T-helper 2 cell treated with Interferon-gamma antibody and Interleukin-4, amounts not matched to agents 5 μg/mL and 100 μg/mL, for 36 hours (primary cell): ENCODE measurements around the gene PIK3AP1.
"Not testable (repeated sequence)": the region's sequence is repeated elsewhere in the genome, so short reads cannot be mapped to it uniquely, and the experiment has no call there.

Experiments
- DNase-seq: peaks from one replicate; pipeline ENCODE4 v3.0.0; 2021; ENCODE audit warnings: low spot score
- H3K27ac Mint-ChIP-seq: one replicate; pipeline ENCODE4 v1.8.0; 2021; ENCODE audit warnings: mild to moderate bottlenecking, mixed read lengths
- H3K27me3 Mint-ChIP-seq: one replicate; pipeline ENCODE4 v1.8.0; 2021; ENCODE audit warnings: low read depth, mixed read lengths
- H3K36me3 Mint-ChIP-seq: one replicate; pipeline ENCODE4 v1.8.0; 2021; ENCODE audit warnings: low read depth, mixed read lengths
- H3K4me1 Mint-ChIP-seq: one replicate; pipeline ENCODE4 v1.8.0; 2021; ENCODE audit warnings: low read depth, mixed read lengths
- H3K4me3 Mint-ChIP-seq: one replicate; pipeline ENCODE4 v1.8.0; 2022; ENCODE audit warnings: mild to moderate bottlenecking, moderate library complexity, mixed read lengths
- H3K9me3 Mint-ChIP-seq: one replicate; pipeline ENCODE4 v1.8.0; 2021; ENCODE audit warnings: mixed read lengths

The PIK3AP1 gene

DNA sequence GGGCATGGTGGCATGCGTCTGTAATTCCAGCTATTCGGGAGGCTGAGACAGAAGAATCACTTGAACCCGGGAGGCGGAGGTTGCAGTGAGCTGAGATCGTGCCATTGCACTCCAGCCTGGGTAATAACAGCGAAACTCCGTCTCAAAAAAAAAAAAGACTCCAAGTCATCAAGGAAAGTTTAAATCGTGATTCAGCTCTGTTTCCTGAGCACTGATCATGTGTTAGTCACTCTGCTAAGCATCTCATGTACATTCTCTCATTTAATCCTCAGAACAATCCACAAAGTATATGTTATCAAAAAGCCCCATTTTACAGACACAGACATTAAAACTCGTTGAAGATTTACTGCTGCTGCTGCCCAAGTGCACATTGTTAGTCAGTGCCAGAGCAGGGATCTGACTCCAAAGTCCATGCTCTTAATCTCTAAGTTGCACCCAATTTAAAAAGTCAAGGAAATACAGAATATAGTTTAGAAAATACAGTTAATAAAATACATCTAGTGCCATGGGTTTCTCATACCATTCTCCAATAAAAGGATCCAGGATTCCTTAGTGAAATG is 6.2 kb downstream of the PIK3AP1 start:
- Mint-ChIP-seq H3K36me3 (no peaks in the 10 kb centered on the region), H3K27me3 (peaks cover 4% of the 10 kb centered on the region), H3K4me1 (peaks cover 8% of the 10 kb centered on the region), H3K9me3 (no peaks in the 10 kb centered on the region), H3K27ac (no peak overlapping the region), H3K4me3 (no peak overlapping the region)
- no peak for DNase-seq

GRCh38 chr10:96712662-96713271 is 7.5 kb downstream of the PIK3AP1 start:
- Mint-ChIP-seq H3K4me3 (no peak overlapping the region), H3K36me3 (no peaks in the 10 kb centered on the region), H3K9me3 (no peaks in the 10 kb centered on the region), H3K27ac (no peak overlapping the region), H3K27me3 (no peaks in the 10 kb centered on the region), H3K4me1 (peaks cover 6% of the 10 kb centered on the region)
- no peak for DNase-seq

DNA sequence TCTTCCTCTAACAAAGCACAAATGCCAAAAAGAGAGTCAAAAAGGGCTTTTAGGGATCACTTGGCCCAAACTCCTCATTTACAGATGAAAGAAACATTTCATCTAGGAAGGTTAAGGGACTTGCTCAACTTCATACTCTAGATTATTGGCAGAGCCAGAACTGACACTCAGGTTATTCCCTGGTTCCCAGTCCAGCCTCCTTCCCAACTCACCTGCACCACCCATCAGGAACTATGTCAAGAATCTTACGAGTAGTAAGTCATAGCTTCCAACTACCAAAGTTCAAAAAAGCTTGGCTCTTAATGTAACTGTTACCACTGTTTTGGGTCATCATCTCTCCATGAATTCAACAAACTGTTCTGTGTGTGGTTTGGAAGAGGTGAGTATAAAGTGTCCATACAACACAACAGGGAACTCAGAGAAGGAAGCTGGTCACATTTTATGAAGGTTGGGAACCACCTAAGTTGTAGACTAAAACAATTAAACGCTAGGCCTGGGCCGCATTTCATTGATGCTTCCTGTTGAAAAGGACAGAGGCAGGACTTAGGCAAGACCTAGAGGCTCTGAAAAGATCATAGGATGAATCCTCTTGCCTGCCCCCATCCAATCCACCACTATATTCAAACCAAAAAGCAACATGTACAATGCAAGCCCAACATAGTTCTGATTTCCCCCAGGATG is 9.1 kb downstream of the PIK3AP1 start:
- Mint-ChIP-seq H3K4me1 (no peaks in the 10 kb centered on the region), H3K4me3 (no peak overlapping the region), H3K27ac (no peak overlapping the region), H3K36me3 (no peaks in the 10 kb centered on the region), H3K27me3 (no peaks in the 10 kb centered on the region), H3K9me3 (no peaks in the 10 kb centered on the region)
- DNase-seq = no peak

DNA sequence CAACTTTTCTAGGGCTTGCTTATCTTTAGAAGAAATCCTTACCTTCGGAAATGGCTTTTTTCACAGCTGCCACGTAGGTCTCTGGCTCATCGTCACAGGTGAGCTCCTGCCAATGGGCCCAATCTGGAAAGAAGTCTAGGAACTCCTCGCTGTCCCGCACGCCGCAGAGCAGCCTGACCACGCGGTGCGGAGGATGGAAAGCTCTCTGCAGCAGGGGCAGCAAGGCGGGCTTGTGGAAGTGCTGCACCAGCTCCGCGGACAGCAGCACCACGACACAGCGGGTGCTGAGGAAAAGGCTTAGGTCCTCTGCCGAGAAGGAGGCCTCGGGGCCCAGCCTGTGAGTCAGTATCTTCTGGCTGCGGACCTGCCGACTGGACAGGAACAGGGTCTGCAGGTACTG is 10.8 kb downstream of the PIK3AP1 start:
- Mint-ChIP-seq H3K27ac (no peak overlapping the region), H3K9me3 (no peaks in the 10 kb centered on the region), H3K4me3 (no peak overlapping the region), H3K27me3 (no peaks in the 10 kb centered on the region), H3K4me1 (no peaks in the 10 kb centered on the region), H3K36me3 (no peaks in the 10 kb centered on the region)
- DNase-seq = no peak

DNA sequence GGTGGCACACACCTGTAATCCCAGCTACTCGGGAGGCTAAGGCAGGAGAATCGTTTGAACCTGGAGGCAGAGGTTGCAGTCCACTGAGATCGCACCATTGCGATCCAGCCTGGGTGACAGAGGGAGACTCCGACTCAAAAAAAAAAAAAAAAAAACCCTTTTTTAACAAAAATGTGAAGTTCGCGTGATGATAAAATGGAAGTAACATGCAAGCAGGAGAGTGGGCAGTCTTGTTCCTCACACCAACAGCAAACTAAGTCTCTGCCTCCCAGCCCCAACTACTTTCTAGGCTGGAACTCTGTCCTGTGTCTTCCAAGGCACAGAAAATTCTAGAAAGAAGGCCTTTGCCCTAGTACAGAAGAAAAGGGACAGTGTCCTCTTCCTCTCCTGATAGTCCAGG is 11.3 kb downstream of the PIK3AP1 start:
- no peak for DNase-seq
- Mint-ChIP-seq H3K27me3 (no peaks in the 10 kb centered on the region), H3K4me1 (no peaks in the 10 kb centered on the region), H3K9me3 (no peaks in the 10 kb centered on the region), H3K27ac (no peak overlapping the region), H3K4me3 (no peak overlapping the region), H3K36me3 (no peaks in the 10 kb centered on the region)

GRCh38 chr10:96708456-96708855 is 11.9 kb downstream of the PIK3AP1 start:
- H3K4me1 Mint-ChIP-seq = no peaks in the 10 kb centered on the region
- H3K36me3 Mint-ChIP-seq = no peaks in the 10 kb centered on the region
- H3K9me3 Mint-ChIP-seq = no peaks in the 10 kb centered on the region
- DNase-seq = no peak
- H3K27me3 Mint-ChIP-seq = no peaks in the 10 kb centered on the region
- no peak overlapping the region for H3K27ac Mint-ChIP-seq
- no peak overlapping the region for H3K4me3 Mint-ChIP-seq

- Mint-ChIP-seq H3K9me3 (no peaks in the 10 kb centered on the region), H3K36me3 (no peaks in the 10 kb centered on the region), H3K4me3 (no peak overlapping the region), H3K27me3 (no peaks in the 10 kb centered on the region), H3K27ac (no peak overlapping the region), H3K4me1 (peaks cover 3% of the 10 kb centered on the region)
- DNase-seq = no peak
Observed at GRCh38 chr10:96706331-96706853, 13.9 kb downstream of the PIK3AP1 start.

DNA sequence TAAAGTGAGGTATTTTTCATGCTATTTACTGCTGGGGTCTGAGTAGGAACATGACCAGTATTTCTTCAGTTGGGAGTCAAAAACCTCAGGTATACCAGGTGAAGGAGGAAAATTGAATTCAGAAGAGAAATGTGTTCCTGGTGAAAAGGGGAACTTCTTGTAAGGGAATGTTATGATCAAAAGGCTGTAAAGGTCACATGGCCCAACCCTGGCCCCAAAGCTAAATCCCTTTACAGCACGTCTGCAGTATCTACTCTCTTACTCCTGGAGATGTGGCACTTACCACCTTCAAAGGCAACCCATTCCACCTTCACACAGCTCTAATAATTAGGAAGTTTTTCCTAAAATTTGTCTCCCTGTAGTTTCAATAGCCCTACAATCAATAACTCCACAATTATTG is 15.2 kb downstream of the PIK3AP1 start:
- H3K27me3 Mint-ChIP-seq = no peaks in the 10 kb centered on the region
- no peaks in the 10 kb centered on the region for H3K9me3 Mint-ChIP-seq
- peaks cover 4% of the 10 kb centered on the region for H3K4me1 Mint-ChIP-seq
- no peak overlapping the region for H3K27ac Mint-ChIP-seq
- no peaks in the 10 kb centered on the region for H3K36me3 Mint-ChIP-seq
- no peak overlapping the region for H3K4me3 Mint-ChIP-seq
- no peak for DNase-seq

- H3K9me3 Mint-ChIP-seq = no peaks in the 10 kb centered on the region
- DNase-seq = no peak
- H3K4me1 Mint-ChIP-seq = peaks cover 4% of the 10 kb centered on the region
- H3K27ac Mint-ChIP-seq = no peak overlapping the region
- no peaks in the 10 kb centered on the region for H3K27me3 Mint-ChIP-seq
- no peaks in the 10 kb centered on the region for H3K36me3 Mint-ChIP-seq
- no peak overlapping the region for H3K4me3 Mint-ChIP-seq
Observed at GRCh38 chr10:96704563-96704962, 15.8 kb downstream of the PIK3AP1 start.

GRCh38 chr10:96703358-96703757 is 17.0 kb downstream of the PIK3AP1 start:
- Mint-ChIP-seq H3K4me3 (no peak overlapping the region), H3K27me3 (no peaks in the 10 kb centered on the region), H3K9me3 (no peaks in the 10 kb centered on the region), H3K36me3 (no peaks in the 10 kb centered on the region), H3K4me1 (peaks cover 4% of the 10 kb centered on the region), H3K27ac (no peak overlapping the region)
- DNase-seq = no peak

- no peak overlapping the region for H3K27ac Mint-ChIP-seq
Observed at GRCh38 chr10:96701265-96701664, 19.0 kb downstream of the PIK3AP1 start.

DNA sequence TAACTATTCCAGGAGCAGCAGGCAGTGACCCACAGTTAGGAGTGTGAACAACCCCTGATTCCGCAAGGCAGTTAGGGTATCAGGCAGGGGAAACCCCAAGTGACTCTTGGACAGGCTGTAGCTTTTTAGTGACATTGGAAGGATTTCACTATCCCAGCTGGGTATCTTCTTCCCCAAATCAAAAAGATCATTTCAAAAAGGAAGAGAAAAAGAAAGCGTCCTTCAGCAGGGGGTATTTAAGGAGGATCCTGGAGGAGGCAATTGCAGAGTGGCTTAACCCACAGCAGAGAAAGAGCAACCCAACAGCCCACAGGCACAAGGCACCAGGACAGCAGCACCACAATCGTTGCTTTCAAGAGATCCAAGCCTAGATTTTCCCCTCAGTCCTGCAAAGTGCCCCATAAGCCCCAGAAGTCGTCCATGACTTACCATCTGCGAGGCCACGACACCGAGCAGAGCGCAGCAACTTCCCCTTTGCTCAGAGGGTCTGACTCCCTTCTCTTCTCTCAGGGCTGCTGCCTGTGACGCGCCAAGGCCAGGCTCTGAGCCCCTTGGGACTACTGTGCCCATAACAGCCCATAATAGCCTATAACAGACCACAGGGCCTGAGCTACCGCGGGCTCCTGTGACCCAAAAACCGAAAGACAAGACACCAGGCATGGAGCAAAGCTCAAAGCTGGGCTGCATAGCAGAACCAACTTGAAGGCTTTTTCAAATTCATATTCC is 19.8 kb downstream of the PIK3AP1 start:
- Mint-ChIP-seq H3K36me3 (peaks cover 2% of the 10 kb centered on the region), H3K9me3 (no peaks in the 10 kb centered on the region), H3K27me3 (no peaks in the 10 kb centered on the region), H3K4me3 (no peak overlapping the region), H3K27ac (no peak overlapping the region), H3K4me1 (peaks cover 14% of the 10 kb centered on the region)
- no peak for DNase-seq

More at GRCh38 chr10:96701265-96701664, 19.0 kb downstream of the PIK3AP1 start:
- peaks cover 2% of the 10 kb centered on the region for H3K36me3 Mint-ChIP-seq
- no peaks in the 10 kb centered on the region for H3K9me3 Mint-ChIP-seq
- H3K4me1 Mint-ChIP-seq = peaks cover 7% of the 10 kb centered on the region
- H3K4me3 Mint-ChIP-seq = no peak overlapping the region
- no peaks in the 10 kb centered on the region for H3K27me3 Mint-ChIP-seq
- no peak for DNase-seq

DNA sequence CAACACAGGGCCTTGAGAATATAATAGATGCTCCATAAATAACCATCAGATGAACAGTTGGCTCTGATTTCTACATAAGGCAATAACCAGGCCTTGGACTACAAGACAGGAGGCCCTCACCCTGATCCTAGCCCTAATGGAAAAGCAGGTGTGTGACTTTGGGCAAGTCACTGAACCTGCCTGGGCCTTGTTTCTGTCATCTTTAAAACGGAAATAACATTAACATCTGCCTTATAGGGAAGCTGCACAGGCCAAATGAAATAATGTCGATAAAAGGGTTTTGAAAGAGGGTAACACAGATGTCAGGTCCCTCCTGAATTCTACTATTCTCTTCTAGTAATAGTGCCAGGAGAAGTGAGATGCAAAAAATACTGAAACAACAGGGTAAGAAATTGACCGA is 20.7 kb downstream of the PIK3AP1 start:
- Mint-ChIP-seq H3K4me3 (no peak overlapping the region), H3K9me3 (no peaks in the 10 kb centered on the region), H3K27me3 (no peaks in the 10 kb centered on the region), H3K27ac (no peak overlapping the region), H3K4me1 (peaks cover 22% of the 10 kb centered on the region), H3K36me3 (peaks cover 2% of the 10 kb centered on the region)
- DNase-seq = no peak

DNA sequence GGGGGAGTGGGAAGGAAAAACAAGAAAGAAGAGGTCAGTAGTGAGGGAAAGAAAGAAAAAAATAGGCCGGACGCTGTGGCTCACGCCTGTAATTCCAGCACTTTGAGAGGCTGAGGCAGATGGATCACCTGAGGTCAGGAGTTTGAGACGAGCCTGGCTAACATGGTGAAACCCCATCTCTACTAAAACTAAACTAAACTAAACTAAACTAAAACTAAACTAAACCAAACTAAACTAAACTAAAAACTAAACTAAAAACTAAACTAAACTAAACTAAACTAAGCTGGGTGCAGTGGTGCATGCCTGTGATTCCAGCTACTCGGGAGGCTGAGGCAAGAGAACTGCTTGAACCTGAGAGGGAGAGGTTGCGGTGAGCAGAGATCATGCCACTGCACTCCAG is 22.0 kb downstream of the PIK3AP1 start:
- not testable (repeated sequence) for H3K27me3 Mint-ChIP-seq, H3K9me3 Mint-ChIP-seq, H3K27ac Mint-ChIP-seq, DNase-seq, H3K4me3 Mint-ChIP-seq, H3K36me3 Mint-ChIP-seq
- peaks cover 26% of the 10 kb centered on the region for H3K4me1 Mint-ChIP-seq
